Measurements from ENCODE around the gene PLCH2. TPM values are rescaled to one million over a fixed set of nuclear protein-coding genes. Genes with fewer than 3 reads are reported as not detected.

Gene PLCH2
- total RNA-seq, 2 experiments from 2014 or later: 9.8 to 11.8 TPM

DNA sequence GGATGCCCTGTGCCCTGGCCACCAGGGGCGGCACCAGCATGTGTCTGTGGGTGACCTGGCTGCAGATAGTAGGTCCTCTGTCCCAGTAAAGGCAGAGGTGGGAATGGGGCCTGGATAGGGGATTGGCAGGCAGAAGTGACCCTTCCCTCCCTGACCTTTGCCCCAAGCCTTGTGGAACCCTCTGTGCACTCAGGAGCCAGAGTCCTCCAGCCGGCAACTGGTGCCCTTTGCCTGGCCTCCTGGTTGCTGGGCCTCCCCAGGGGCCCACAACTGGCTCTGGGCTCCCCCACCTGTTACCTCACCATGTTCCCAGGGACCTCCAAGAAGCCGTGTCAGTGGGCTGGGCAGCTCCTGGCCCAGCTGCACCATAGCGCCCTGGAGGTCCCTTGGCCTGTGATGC is 10.0 kb downstream of the PLCH2 start:
- no peaks in the 10 kb centered on the region for H3K27me3 Mint-ChIP-seq (ENCODE audit: low read depth)
- H3K4me1 Mint-ChIP-seq (ENCODE audit: low read depth): no peaks in the 10 kb centered on the region
- peaks cover 9% of the 10 kb centered on the region for H3K9me3 Mint-ChIP-seq (ENCODE audit: insufficient read depth)
- ATAC-seq (no peak), DNase-seq (no peak)
- H3K36me3 Mint-ChIP-seq (ENCODE audit: low read depth): no peaks in the 10 kb centered on the region
- no peak overlapping the region for H3K4me3 Mint-ChIP-seq
- H3K27ac Mint-ChIP-seq: no peak overlapping the region
- ChIA-PET CTCF (no interaction called here), POLR2A (no interaction called here)

DNA sequence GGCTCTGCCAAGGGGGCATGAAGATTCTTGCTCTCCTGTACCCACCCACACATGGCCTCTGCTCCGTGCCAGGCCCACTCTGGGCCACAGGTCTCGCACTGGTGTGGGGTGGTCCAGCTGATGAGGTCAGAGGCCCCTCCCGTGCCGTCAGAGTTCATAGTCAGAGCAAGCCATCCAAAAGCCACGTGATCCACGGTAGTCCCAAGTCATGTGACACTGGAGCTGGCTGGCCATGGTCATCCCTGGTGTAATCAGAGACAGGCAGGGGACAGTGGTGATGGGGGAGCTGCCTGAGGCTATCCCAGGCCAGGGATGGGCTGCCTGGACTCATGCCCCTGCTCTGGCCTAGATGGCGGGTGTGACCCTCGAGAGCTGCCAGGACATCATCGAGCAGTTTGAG is 10.5 kb downstream of the PLCH2 start:
- H3K4me1 Mint-ChIP-seq (ENCODE audit: low read depth): no peaks in the 10 kb centered on the region
- CTCF ChIA-PET: no interaction called here

DNA sequence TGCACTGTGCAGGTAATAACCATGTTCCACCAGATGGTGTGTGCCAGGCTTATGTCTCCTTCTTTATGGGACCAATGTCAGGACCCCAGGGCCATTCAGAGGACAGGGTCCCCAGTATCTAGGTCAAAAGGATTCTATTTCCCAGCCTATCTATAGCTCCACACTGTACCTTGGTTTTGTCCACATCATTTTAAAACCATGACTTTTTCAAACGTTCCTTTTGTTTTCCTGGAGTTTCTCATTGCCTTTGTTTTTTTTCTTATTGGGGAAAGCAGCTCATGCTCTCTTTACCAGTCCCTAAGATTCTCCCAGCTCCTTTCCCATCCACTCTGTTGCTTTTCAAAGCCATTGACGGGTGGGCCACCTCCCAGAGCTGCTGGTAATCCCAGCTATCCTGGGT is 12.6 kb downstream of the PLCH2 start:
- POLR2A ChIA-PET: no interaction called here
- ATAC-seq (no peak), DNase-seq (no peak)
- peaks cover 7% of the 10 kb centered on the region for H3K4me1 Mint-ChIP-seq (ENCODE audit: low read depth)
- no peak overlapping the region for H3K27ac Mint-ChIP-seq
- CTCF ChIA-PET: interaction anchor here (1.2 kb wide), 1 partner anchor 12 kb away, joined by 3 read pairs; no protein-coding TSS in a partner anchor
- H3K36me3 Mint-ChIP-seq (ENCODE audit: low read depth): no peaks in the 10 kb centered on the region
- H3K27me3 Mint-ChIP-seq (ENCODE audit: low read depth): no peaks in the 10 kb centered on the region
- H3K9me3 Mint-ChIP-seq (ENCODE audit: insufficient read depth): peaks cover 9% of the 10 kb centered on the region
- H3K4me3 Mint-ChIP-seq: no peak overlapping the region

More for the DNA sequence above, 10.5 kb downstream of the PLCH2 start:
- DNase-seq (no peak), ATAC-seq (no peak)
- Mint-ChIP-seq H3K4me3 (no peak overlapping the region), H3K36me3 (ENCODE audit: low read depth) (no peaks in the 10 kb centered on the region), H3K27ac (no peak overlapping the region), H3K9me3 (ENCODE audit: insufficient read depth) (peaks cover 9% of the 10 kb centered on the region), H3K27me3 (ENCODE audit: low read depth) (no peaks in the 10 kb centered on the region)
- POLR2A ChIA-PET: no interaction called here

DNA sequence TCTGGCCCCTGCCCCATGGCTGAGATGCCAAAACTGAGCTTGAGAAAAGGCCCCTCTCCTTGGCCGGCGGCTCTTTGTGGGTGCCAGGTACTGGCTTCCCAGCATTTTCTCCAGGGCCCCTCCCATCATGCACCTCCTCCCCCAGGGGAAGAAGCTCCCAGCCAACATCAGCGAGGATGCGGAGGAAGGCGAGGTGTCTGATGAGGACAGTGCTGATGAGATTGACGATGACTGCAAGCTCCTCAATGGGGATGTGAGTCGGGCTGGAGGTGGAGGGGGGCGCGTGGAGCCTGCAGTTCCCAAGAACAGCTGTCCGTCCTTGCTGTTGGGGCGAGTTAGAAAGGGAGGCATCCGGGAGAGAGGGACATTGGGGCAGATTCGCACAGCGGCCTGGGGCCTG is 13.5 kb downstream of the PLCH2 start:
- POLR2A ChIA-PET: no interaction called here

DNA sequence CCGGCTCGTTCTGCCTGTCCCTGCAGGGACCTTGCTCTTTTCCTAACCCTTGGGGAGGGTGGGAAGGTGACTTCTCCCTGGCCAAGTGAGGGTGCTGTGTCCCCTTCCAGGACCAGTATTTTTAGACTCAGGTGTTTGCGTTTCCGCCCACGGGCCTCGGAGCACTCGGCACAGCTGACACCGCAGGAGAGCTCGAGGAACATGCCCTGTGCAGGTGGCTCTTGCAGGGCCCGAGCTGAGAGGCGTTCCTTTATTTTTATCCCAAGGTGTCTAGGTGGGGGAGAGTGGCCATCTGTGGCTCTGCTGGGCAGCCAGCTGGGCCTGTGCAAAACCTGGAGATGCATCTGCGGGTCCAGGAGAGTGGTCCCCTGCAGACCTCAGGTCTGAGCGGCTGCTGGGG is 16.0 kb downstream of the PLCH2 start:
- Mint-ChIP-seq H3K27me3 (ENCODE audit: low read depth) (no peaks in the 10 kb centered on the region), H3K36me3 (ENCODE audit: low read depth) (no peaks in the 10 kb centered on the region), H3K9me3 (ENCODE audit: insufficient read depth) (peaks cover 9% of the 10 kb centered on the region), H3K4me3 (no peak overlapping the region), H3K27ac (no peak overlapping the region), H3K4me1 (ENCODE audit: low read depth) (peaks cover 27% of the 10 kb centered on the region)
- POLR2A ChIA-PET: interaction anchor here (0.7 kb wide), 1 partner anchor 56 kb away, joined by 4 read pairs; no protein-coding TSS in a partner anchor
- ATAC-seq: no peak
- CTCF ChIA-PET: no interaction called here
- DNase-seq: no peak

More for the DNA sequence above, 13.5 kb downstream of the PLCH2 start:
- H3K27me3 Mint-ChIP-seq (ENCODE audit: low read depth): no peaks in the 10 kb centered on the region
- H3K36me3 Mint-ChIP-seq (ENCODE audit: low read depth): no peaks in the 10 kb centered on the region
- CTCF ChIA-PET: interaction anchor here (1.2 kb wide), 1 partner anchor 11 kb away, joined by 3 read pairs; no protein-coding TSS in a partner anchor
- H3K4me3 Mint-ChIP-seq: no peak overlapping the region
- DNase-seq (no peak), ATAC-seq (no peak)
- peaks cover 9% of the 10 kb centered on the region for H3K9me3 Mint-ChIP-seq (ENCODE audit: insufficient read depth)
- no peak overlapping the region for H3K27ac Mint-ChIP-seq
- peaks cover 14% of the 10 kb centered on the region for H3K4me1 Mint-ChIP-seq (ENCODE audit: low read depth)

DNA sequence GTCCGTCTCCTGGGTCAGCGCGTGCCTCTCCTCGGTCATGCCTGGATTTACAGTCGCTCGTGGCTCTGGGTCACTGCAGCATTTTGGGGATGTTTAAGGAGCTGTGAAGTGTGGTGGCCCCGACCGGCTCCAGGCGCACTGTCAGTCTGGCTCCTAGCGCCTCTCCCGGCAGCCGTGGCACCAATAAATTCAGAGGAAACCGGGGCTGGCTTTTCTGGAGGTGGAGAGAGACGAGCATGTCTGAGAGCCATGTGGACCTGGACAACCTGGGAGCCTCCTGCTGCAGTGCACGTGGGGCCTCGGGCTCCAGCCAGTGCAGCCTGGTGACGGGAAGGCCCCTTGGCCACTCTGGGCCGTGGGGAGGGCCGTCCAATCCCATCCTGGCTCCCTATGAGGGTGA is 17.1 kb downstream of the PLCH2 start:
- H3K36me3 Mint-ChIP-seq (ENCODE audit: low read depth): no peaks in the 10 kb centered on the region
- CTCF ChIA-PET: interaction anchor here (1.4 kb wide), 1 partner anchor 31 kb away, joined by 5 read pairs; no protein-coding TSS in a partner anchor
- H3K4me1 Mint-ChIP-seq (ENCODE audit: low read depth): peaks cover 28% of the 10 kb centered on the region
- POLR2A ChIA-PET: interaction anchor here (1.0 kb wide), 1 partner anchor 33 kb away, joined by 3 read pairs; the partner anchor contains the start of gene PANK4
- peaks cover 3% of the 10 kb centered on the region for H3K9me3 Mint-ChIP-seq (ENCODE audit: insufficient read depth)
- DNase-seq (no peak), ATAC-seq (no peak)
- H3K27me3 Mint-ChIP-seq (ENCODE audit: low read depth): no peaks in the 10 kb centered on the region
- no peak overlapping the region for H3K4me3 Mint-ChIP-seq
- H3K27ac Mint-ChIP-seq: no peak overlapping the region

DNA sequence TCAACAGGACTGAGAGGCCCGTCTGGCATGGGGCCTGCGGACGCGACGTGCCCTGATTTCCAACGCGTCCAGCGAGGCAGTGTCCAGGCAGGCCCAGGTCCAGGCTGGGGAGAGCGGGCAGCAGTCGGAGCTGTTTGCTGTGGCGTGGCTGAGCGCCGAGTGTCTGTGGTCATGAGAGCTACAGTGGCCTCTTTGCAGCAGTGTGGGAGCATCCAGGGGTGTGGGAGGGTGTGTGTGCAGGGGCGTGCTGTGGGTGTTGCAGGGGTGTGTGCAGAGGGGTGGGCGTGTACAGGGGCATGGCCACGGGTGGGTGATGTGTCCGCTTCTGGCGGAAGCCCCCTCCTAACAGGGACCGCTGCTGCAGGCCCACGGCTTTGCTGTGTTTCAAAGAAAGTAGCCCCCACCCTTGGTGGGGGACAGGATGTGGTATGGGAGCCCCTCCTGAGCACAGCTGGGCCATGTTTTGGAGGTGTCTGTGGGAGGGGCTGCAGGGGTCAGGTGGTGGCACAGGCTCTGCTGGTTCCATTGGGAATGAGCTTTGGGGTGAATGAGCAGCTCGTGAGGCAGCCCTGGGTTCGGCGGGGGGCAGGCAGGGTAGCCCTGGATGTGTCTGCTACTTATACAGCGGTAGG is 17.7 kb downstream of the PLCH2 start:
- CTCF ChIA-PET: interaction anchor here (1.4 kb wide), 1 partner anchor 30 kb away, joined by 5 read pairs; no protein-coding TSS in a partner anchor
- ATAC-seq (peak; percentile 12), DNase-seq (peak; percentile 32)
- Mint-ChIP-seq H3K4me3 (no peak overlapping the region), H3K27ac (peak overlapping the region; percentile 39), H3K27me3 (ENCODE audit: low read depth) (no peaks in the 10 kb centered on the region), H3K4me1 (ENCODE audit: low read depth) (peaks cover 28% of the 10 kb centered on the region), H3K9me3 (ENCODE audit: insufficient read depth) (peaks cover 3% of the 10 kb centered on the region), H3K36me3 (ENCODE audit: low read depth) (no peaks in the 10 kb centered on the region)
- POLR2A ChIA-PET: interaction anchor here (1.0 to 1.3 kb wide), 3 partner anchors 14 to 78 kb away, joined by 3 to 5 read pairs (median 3); partner anchors contain the start of gene PANK4

DNA sequence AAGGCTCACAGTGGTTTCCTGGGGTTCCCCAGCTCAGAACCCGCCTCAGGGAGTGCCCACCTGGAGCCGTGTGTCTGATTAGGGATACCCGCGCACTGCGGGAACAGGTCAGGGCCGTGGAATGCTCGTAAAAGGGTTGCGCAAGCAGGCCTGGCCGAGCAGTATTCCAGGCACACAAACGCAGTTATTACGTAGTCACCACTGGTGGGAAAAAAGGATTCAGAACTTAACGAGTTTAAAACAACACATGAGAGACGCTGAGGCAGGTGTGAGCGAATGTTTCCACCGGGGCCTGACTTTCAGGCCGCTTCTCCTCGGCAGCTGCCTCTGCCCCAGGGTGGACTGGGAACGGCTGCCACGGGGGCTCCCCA is 18.2 kb downstream of the PLCH2 start:
- ChIA-PET CTCF (interaction anchor here (1.4 kb wide), 1 partner anchor 29 kb away, joined by 5 read pairs; no protein-coding TSS in a partner anchor), POLR2A (interaction anchor here (1.2 to 1.3 kb wide), 2 partner anchors 13 to 79 kb away, joined by 3 to 5 read pairs; no protein-coding TSS in a partner anchor)

DNA sequence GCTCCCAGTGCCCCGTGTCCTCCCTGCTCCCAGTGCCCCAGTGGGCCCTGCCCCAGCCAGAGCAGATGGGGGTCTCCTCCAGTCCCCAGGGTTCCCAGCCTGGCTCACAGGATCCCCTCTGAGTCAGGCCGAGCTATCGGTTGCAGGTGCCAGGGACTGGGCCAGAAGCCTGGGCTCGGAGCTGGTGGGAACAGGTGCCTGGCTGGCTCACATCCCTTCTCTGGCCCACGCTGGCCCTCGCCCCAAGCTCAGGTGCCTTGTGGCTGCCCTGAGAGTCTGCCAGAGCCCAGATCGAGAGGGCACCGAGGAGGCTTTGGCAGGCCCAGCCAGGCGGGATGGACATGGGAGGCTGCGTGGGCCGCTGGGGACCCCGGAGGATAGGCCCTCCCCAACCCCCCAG is 18.9 kb downstream of the PLCH2 start:
- ChIA-PET CTCF (no interaction called here), POLR2A (interaction anchor here (1.2 to 1.3 kb wide), 2 partner anchors 13 to 79 kb away, joined by 3 to 5 read pairs; no protein-coding TSS in a partner anchor)
- H3K4me1 Mint-ChIP-seq (ENCODE audit: low read depth): peaks cover 39% of the 10 kb centered on the region
- H3K36me3 Mint-ChIP-seq (ENCODE audit: low read depth): no peaks in the 10 kb centered on the region
- H3K9me3 Mint-ChIP-seq (ENCODE audit: insufficient read depth): no peaks in the 10 kb centered on the region
- no peaks in the 10 kb centered on the region for H3K27me3 Mint-ChIP-seq (ENCODE audit: low read depth)
- ATAC-seq (no peak), DNase-seq (no peak)
- H3K27ac Mint-ChIP-seq: no peak overlapping the region
- H3K4me3 Mint-ChIP-seq: no peak overlapping the region

More for the DNA sequence above, 18.2 kb downstream of the PLCH2 start:
- Mint-ChIP-seq H3K27me3 (ENCODE audit: low read depth) (no peaks in the 10 kb centered on the region), H3K4me3 (no peak overlapping the region), H3K4me1 (ENCODE audit: low read depth) (peaks cover 32% of the 10 kb centered on the region), H3K9me3 (ENCODE audit: insufficient read depth) (peaks cover 3% of the 10 kb centered on the region), H3K27ac (peak overlapping the region; percentile 7), H3K36me3 (ENCODE audit: low read depth) (no peaks in the 10 kb centered on the region)
- ATAC-seq: no peak
- DNase-seq: no peak

DNA sequence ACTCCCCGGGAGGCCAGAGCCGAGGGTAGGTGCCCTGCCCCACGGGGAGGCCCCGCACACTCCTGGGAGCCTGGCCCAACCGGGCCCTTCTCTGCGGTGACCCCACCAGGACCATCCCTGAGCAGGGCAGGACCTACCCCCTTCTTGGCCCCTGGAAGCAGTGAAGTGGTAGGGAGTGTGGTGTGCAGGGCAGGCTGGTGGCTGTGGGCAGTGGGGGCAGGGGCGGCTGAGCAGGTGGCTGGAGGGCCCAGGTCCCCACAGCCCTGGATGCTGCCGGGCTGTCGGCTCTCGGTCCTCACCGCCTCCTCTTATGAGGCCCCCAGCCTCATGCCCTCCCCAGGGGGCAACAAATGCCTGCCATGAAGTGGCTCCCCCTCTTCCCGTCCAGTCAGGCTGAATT is 19.5 kb downstream of the PLCH2 start:
- H3K27me3 Mint-ChIP-seq (ENCODE audit: low read depth): no peaks in the 10 kb centered on the region
- CTCF ChIA-PET: interaction anchor here (1.0 kb wide), 1 partner anchor 52 kb away, joined by 3 read pairs; no protein-coding TSS in a partner anchor
- H3K36me3 Mint-ChIP-seq (ENCODE audit: low read depth): no peaks in the 10 kb centered on the region
- DNase-seq (no peak), ATAC-seq (no peak)
- H3K9me3 Mint-ChIP-seq (ENCODE audit: insufficient read depth): no peaks in the 10 kb centered on the region
- no peak overlapping the region for H3K27ac Mint-ChIP-seq
- no peak overlapping the region for H3K4me3 Mint-ChIP-seq
- POLR2A ChIA-PET: no interaction called here
- H3K4me1 Mint-ChIP-seq (ENCODE audit: low read depth): peaks cover 45% of the 10 kb centered on the region

DNA sequence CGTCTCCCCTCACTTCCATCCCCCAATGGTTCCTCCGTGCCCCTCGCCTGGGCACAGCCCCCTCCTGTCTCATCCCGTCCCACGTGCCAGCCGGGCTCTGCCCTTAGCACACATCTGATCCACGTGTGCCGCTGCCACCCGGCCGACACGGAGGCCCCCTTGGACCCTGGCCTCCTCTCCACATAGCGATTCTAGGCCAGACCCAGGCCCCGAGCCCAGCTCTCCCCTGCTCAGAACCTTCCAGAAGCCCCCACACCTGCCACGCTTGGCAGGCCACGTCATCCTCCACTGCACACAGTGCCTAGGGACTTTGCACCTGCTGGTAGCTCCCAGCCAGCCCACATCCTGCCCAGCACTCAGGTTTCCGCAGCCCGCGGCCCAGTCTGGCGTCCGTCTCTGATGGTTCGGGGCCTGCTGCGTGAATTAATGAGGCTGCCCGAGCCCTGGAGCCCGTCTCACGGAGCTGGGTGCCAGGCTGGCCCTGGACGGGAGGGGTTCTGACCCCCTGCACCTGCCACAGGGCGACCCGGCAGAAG is 20.1 kb downstream of the PLCH2 start:
- ChIA-PET POLR2A (interaction anchor here (1.0 kb wide), 1 partner anchor 72 kb away, joined by 3 read pairs; no protein-coding TSS in a partner anchor), CTCF (interaction anchor here (1.0 kb wide), 1 partner anchor 51 kb away, joined by 3 read pairs; no protein-coding TSS in a partner anchor)
- peak; percentile 32 for ATAC-seq
- H3K4me3 Mint-ChIP-seq: no peak overlapping the region
- peak overlapping the region; percentile 77 for H3K27ac Mint-ChIP-seq
- DNase-seq: peak; percentile 57
- no peaks in the 10 kb centered on the region for H3K27me3 Mint-ChIP-seq (ENCODE audit: low read depth)
- no peaks in the 10 kb centered on the region for H3K36me3 Mint-ChIP-seq (ENCODE audit: low read depth)
- no peaks in the 10 kb centered on the region for H3K9me3 Mint-ChIP-seq (ENCODE audit: insufficient read depth)
- H3K4me1 Mint-ChIP-seq (ENCODE audit: low read depth): peaks cover 49% of the 10 kb centered on the region

DNA sequence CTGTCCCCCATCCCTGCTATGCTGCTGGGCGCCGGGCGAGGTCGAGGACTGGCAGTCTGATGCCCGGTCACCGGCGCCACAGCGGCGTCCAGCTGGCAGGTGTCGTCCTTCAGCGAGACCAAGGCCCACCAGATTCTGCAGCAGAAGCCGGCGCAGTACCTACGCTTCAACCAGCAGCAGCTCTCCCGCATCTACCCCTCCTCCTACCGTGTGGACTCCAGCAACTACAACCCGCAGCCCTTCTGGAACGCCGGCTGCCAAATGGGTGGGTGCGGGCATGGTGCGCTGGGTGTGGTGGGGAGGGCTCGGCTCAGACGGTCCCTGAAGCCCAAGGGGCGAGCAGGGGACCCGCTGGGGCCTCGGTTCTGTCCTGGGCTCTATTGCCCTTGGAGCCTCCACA is 20.7 kb downstream of the PLCH2 start:
- ChIA-PET CTCF (interaction anchor here (1.0 kb wide), 1 partner anchor 51 kb away, joined by 3 read pairs; no protein-coding TSS in a partner anchor), POLR2A (interaction anchor here (1.0 kb wide), 1 partner anchor 73 kb away, joined by 3 read pairs; no protein-coding TSS in a partner anchor)
- no peaks in the 10 kb centered on the region for H3K27me3 Mint-ChIP-seq (ENCODE audit: low read depth)
- no peak overlapping the region for H3K4me3 Mint-ChIP-seq
- H3K4me1 Mint-ChIP-seq (ENCODE audit: low read depth): peaks cover 49% of the 10 kb centered on the region
- ATAC-seq: no peak
- no peaks in the 10 kb centered on the region for H3K9me3 Mint-ChIP-seq (ENCODE audit: insufficient read depth)
- no peaks in the 10 kb centered on the region for H3K36me3 Mint-ChIP-seq (ENCODE audit: low read depth)
- H3K27ac Mint-ChIP-seq: no peak overlapping the region
- DNase-seq: no peak
